Activated CD4-positive, alpha-beta T cell treated with anti-CD3 and anti-CD28 coated beads, Interleukin-2, amount 10 ng/mL, durations not matched to agents 7 days and 5 days (primary cell): ENCODE measurements around the gene IPO4. TPM values are rescaled to one million over a fixed set of nuclear protein-coding genes. Genes with fewer than 3 reads are reported as not detected.

Experiments used
- CTCF ChIA-PET: fragments of 350-600 bp; sonication (Branson Sonifier 250); formaldehyde crosslinking; loops from one replicate; lab custom pipeline; 2021; ENCODE audit warnings: antibody characterized with exemption; lab: Charles Lee
- POLR2A ChIA-PET: fragments of 350-600 bp; sonication (Branson Sonifier 250); formaldehyde crosslinking; loops from one replicate; lab custom pipeline; 2021; ENCODE audit warnings: antibody characterized with exemption; lab: Charles Lee
- DNase-seq: peaks from one replicate; pipeline ENCODE4 v3.0.0-alpha.2; 2020
- H3K27ac Mint-ChIP-seq: one replicate; pipeline ENCODE4 v1.8.0; 2021; ENCODE audit warnings: mild to moderate bottlenecking, moderate library complexity, mixed read lengths
- H3K27me3 Mint-ChIP-seq: one replicate; pipeline ENCODE4 v1.8.0; 2021; ENCODE audit warnings: mixed read lengths
- H3K36me3 Mint-ChIP-seq: one replicate; pipeline ENCODE4 v1.8.0; 2021; ENCODE audit warnings: low read depth, mixed read lengths
- H3K4me1 Mint-ChIP-seq: one replicate; pipeline ENCODE4 v1.8.0; 2021; ENCODE audit warnings: mixed read lengths
- H3K4me3 Mint-ChIP-seq: one replicate; pipeline ENCODE4 v1.8.0; 2021; ENCODE audit warnings: mild to moderate bottlenecking, moderate library complexity, mixed read lengths
- H3K9me3 Mint-ChIP-seq: one replicate; pipeline ENCODE4 v1.8.0; 2021; ENCODE audit warnings: mixed read lengths
- total RNA-seq, 2 experiments: library from RNA; stranded (reverse); gene quantifications; one replicate each; pipeline ENCODE4 v1.2.3, GENCODE V29; 2021

Gene IPO4
- total RNA-seq, 2 experiments from 2014 or later: 45.3 to 48.7 TPM

GRCh38 chr14:24149302-24149969 lies 39.2 kb downstream of the IPO4 start:
- Mint-ChIP-seq H3K4me1 (peaks cover 50% of the 10 kb centered on the region), H3K9me3 (no peaks in the 10 kb centered on the region), H3K27me3 (no peaks in the 10 kb centered on the region), H3K36me3 (peaks cover 67% of the 10 kb centered on the region), H3K4me3 (peak overlapping the region; percentile 100), H3K27ac (no peak overlapping the region)
- ChIA-PET POLR2A (no interaction called here), CTCF (interaction anchor here (0.5 to 4.6 kb wide), 4 partner anchors 11 to 40 kb away, joined by 3 to 69 read pairs (median 34); partner anchors contain the start of gene IRF9)
- DNase-seq: no peak

DNA sequence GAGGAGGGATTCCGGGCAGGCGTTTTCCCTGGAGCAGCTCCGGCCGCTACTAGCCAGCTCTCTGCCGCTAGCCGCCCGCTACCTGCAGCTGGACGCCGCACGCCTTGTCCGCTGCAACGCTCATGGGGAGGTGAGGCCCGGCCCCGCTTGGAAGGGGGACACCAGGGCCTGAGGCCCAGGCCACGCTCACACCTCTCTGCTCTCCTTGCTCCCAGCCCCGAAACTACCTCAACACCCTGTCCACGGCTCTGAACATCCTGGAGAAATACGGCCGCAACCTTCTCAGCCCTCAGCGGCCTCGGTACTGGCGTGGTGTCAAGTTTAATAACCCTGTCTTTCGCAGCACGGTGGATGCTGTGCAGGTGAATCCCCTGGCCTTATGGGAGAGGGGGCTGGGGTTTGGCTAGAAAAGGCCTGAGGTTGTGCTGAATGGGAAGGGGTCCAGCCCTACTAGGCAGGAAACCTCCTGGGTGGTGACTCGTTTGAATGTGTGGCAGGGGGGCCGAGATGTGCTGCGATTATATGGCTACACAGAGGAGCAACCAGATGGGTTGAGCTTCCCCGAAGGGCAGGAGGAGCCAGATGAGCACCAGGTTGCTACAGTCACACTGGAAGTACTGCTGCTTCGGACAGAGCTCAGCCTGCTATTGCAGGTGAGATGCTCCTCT lies 40.7 kb downstream of the IPO4 start:
- CTCF ChIA-PET: interaction anchor here (0.6 to 4.6 kb wide), 7 partner anchors 10 to 1119 kb away, joined by 3 to 69 read pairs (median 7); partner anchors contain the start of genes IRF9, KHNYN and PSME1
- peak overlapping the region; percentile 85 for H3K27ac Mint-ChIP-seq
- no peak for DNase-seq
- no peaks in the 10 kb centered on the region for H3K27me3 Mint-ChIP-seq
- peak overlapping the region; percentile 100 for H3K4me3 Mint-ChIP-seq
- POLR2A ChIA-PET: interaction anchor here (0.7 to 3.6 kb wide), 2 partner anchors 13 to 33 kb away, joined by 3 to 25 read pairs; partner anchors contain the start of genes DCAF11, IRF9 and NRL
- H3K4me1 Mint-ChIP-seq: peaks cover 65% of the 10 kb centered on the region
- H3K36me3 Mint-ChIP-seq: peaks cover 79% of the 10 kb centered on the region
- H3K9me3 Mint-ChIP-seq: no peaks in the 10 kb centered on the region

- ChIA-PET CTCF (interaction anchor here (0.7 to 4.6 kb wide), 8 partner anchors 10 to 284 kb away, joined by 3 to 69 read pairs (median 6); partner anchors contain the start of genes IRF9, KHNYN, MDP1 and PSME1), POLR2A (interaction anchor here (1.2 to 3.6 kb wide), 5 partner anchors 10 to 99 kb away, joined by 3 to 25 read pairs (median 7); partner anchors contain the start of genes DCAF11, IRF9, NRL and PSME1)
- no peaks in the 10 kb centered on the region for H3K27me3 Mint-ChIP-seq
- H3K9me3 Mint-ChIP-seq: no peaks in the 10 kb centered on the region
- H3K4me3 Mint-ChIP-seq: peak within 1 kb of the TSS; percentile 100
- peaks cover 78% of the 10 kb centered on the region for H3K36me3 Mint-ChIP-seq
- peak; percentile 100 for DNase-seq
- H3K4me1 Mint-ChIP-seq: peaks cover 68% of the 10 kb centered on the region
- peak within 1 kb of the TSS; percentile 99 for H3K27ac Mint-ChIP-seq
These were observed 41.4 kb downstream of the IPO4 start, which contains the start of gene RNF31 for GRCh38 chr14:24146978-24147760. Gene RNF31 (plus strand): TSS chr14:24147498. CDS start chr14:24147699, 201 bp downstream.

DNA sequence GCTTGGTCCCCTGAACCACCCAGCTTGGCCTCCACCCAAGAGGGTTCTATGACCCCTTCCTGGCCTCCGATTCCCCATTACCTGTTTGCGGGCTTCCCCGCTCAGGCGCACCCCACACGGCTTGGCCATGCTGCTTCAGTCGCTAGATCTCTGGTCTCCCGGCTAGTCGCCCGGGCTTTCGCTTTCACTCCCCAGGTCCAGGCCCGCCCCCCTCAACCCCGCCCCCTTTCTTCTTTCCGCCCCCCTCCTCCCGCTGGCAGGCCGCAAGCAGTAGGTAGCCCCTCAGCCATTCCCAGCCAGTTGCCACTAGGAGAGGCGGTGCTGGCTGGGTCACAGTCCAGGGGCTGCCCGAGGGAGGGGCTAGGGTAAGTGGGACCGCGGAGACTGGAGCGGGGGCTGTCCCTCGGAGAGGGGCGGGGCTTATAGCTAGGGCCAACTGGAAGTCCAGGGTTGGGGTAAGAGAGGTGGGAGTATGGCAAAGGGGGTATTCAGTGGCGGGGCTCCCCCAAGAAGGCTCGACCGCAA lies 42.1 kb downstream of the IPO4 start, which contains the start of gene PSME2:
Gene PSME2, minus strand, starts transcription at position 158 of the 525 bp plus-strand sequence. Its CDS starts 29 bp downstream, at position 129.
- ChIA-PET CTCF (interaction anchor here (0.6 to 4.6 kb wide), 11 partner anchors 9 to 284 kb away, joined by 3 to 69 read pairs (median 4); partner anchors contain the start of genes IRF9, KHNYN and PSME1), POLR2A (interaction anchor here (1.2 to 3.6 kb wide), 5 partner anchors 9 to 100 kb away, joined by 3 to 25 read pairs (median 7); partner anchors contain the start of genes DCAF11, IRF9, NRL and PSME1)
- H3K27ac Mint-ChIP-seq: peak within 1 kb of the TSS; percentile 99
- H3K9me3 Mint-ChIP-seq: no peaks in the 10 kb centered on the region
- H3K36me3 Mint-ChIP-seq: peaks cover 78% of the 10 kb centered on the region
- H3K4me3 Mint-ChIP-seq: peak within 1 kb of the TSS; percentile 100
- no peaks in the 10 kb centered on the region for H3K27me3 Mint-ChIP-seq
- DNase-seq: peak; percentile 93
- peaks cover 71% of the 10 kb centered on the region for H3K4me1 Mint-ChIP-seq

DNA sequence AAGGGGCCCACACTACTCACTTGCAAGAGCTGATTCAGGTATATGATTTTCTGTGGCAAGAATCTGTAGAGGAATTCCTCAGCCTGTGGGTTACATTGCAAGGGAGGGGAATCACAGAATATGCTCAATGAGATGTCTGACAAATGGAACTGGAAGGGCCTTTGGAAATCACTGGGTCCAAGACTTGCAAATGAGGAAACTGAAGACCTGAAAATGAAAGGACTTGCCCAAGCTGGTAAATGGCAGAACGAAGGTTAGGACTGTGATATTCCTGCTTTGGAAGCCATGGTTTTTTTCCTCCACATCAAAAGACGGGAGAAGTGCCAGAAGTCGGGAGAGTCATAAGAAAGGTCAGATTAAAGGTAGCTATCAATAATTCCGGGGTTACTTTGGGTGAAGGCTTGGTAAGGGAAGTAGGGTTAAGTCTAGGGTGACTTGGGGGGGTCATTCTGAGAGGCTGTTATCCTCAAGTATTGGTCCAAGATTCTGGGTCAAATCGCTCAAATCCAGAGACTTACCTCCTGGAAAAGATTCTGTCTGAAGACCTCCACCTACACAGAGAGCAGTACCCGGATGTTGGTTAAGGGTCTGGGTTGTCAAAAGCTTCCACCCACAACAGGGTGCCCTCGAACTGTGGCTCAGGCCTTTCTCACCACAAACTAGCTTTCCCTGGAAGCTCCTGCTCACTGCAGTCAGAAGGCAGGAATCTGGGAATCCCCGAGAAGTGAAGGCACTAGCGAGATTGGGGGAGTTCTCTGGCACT lies 42.7 kb downstream of the IPO4 start:
- CTCF ChIA-PET: interaction anchor here (0.6 to 4.6 kb wide), 7 partner anchors 10 to 285 kb away, joined by 3 to 69 read pairs (median 3); partner anchors contain the start of genes IRF9, KHNYN and PSME1
- H3K9me3 Mint-ChIP-seq: no peaks in the 10 kb centered on the region
- H3K4me3 Mint-ChIP-seq: peak overlapping the region; percentile 100

GRCh38 chr14:24145219-24145618 lies 43.4 kb downstream of the IPO4 start:
- Mint-ChIP-seq H3K9me3 (no peaks in the 10 kb centered on the region), H3K4me3 (peak overlapping the region; percentile 100), H3K27me3 (no peaks in the 10 kb centered on the region), H3K27ac (peak overlapping the region; percentile 99), H3K4me1 (peaks cover 63% of the 10 kb centered on the region), H3K36me3 (peaks cover 72% of the 10 kb centered on the region)
- DNase-seq: no peak
- CTCF ChIA-PET: interaction anchor here (1.0 to 4.6 kb wide), 4 partner anchors 9 to 27 kb away, joined by 3 to 69 read pairs (median 4); partner anchors contain the start of genes IRF9 and PSME1
- POLR2A ChIA-PET: interaction anchor here (3.6 kb wide), 1 partner anchor 15 kb away, joined by 25 read pairs; the partner anchor contains the start of gene IRF9

More for the DNA sequence above, 42.7 kb downstream of the IPO4 start:
- Mint-ChIP-seq H3K27me3 (no peaks in the 10 kb centered on the region), H3K4me1 (peaks cover 67% of the 10 kb centered on the region), H3K27ac (peak overlapping the region; percentile 99), H3K36me3 (peaks cover 73% of the 10 kb centered on the region)
- POLR2A ChIA-PET: interaction anchor here (1.2 to 3.6 kb wide), 4 partner anchors 8 to 101 kb away, joined by 3 to 25 read pairs (median 6); partner anchors contain the start of genes IRF9 and PSME1
- DNase-seq: peak; percentile 26

GRCh38 chr14:24144451-24144850 lies 44.2 kb downstream of the IPO4 start:
- no peaks in the 10 kb centered on the region for H3K9me3 Mint-ChIP-seq
- ChIA-PET CTCF (interaction anchor here (2.3 kb wide), 1 partner anchor 17 kb away, joined by 14 read pairs; the partner anchor contains the start of gene IRF9), POLR2A (no interaction called here)
- DNase-seq: no peak
- H3K27me3 Mint-ChIP-seq: no peaks in the 10 kb centered on the region
- H3K36me3 Mint-ChIP-seq: peaks cover 72% of the 10 kb centered on the region
- H3K4me1 Mint-ChIP-seq: peaks cover 62% of the 10 kb centered on the region
- peak overlapping the region; percentile 100 for H3K4me3 Mint-ChIP-seq
- peak overlapping the region; percentile 56 for H3K27ac Mint-ChIP-seq

- DNase-seq: no peak
- Mint-ChIP-seq H3K4me3 (no peak overlapping the region), H3K4me1 (peaks cover 62% of the 10 kb centered on the region), H3K36me3 (peaks cover 73% of the 10 kb centered on the region), H3K27ac (peak overlapping the region; percentile 74), H3K9me3 (no peaks in the 10 kb centered on the region), H3K27me3 (no peaks in the 10 kb centered on the region)
- ChIA-PET CTCF (interaction anchor here (1.3 to 2.3 kb wide), 2 partner anchors 18 to 164 kb away, joined by 4 to 14 read pairs; partner anchors contain the start of genes CIDEB and IRF9), POLR2A (no interaction called here)
These were observed 45.1 kb downstream of the IPO4 start for GRCh38 chr14:24143511-24143910.

DNA sequence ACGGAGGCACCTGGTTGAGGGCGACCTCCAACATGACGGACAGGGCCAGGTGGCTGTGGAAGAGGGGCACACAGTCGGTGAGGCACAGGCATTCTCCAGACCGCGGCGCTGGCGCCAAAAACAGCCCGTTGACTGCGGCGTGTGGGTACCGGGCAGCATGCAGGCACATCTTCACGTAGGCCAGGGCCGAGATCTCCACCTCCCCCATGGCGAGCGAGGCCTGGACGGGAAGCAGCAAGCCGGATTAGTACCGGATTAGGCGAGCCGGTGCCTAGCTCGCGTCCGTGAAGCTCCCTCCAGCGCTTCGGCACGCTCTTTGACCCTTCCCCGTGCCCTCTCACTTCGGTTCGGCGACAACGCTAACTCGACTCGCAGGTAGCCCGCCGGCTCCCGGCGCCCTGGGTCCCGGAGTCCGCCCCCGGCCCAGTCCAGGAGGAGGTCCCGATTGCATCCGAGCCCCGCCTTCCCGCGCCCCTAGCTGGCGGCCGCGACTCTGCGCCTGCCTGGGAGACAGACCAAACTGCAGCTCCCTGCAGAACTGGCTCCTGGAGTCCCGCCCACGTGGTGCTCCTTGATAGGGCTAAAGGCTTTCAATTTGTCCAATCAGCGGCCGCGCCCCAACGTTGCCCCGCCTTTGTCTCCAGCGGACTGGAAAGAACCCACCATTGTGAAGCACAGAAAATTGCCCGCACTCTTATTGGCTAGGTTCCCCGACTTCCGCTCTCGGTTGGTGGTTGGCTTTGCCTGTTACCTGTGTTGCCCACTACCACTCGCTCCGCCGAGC lies 47.3 kb downstream of the IPO4 start, which contains the start of gene EMC9:
Gene EMC9, minus strand, starts transcription at position 495 of the 784 bp plus-strand sequence. Its CDS starts 287 bp downstream, at position 208.
- DNase-seq: peak; percentile 100
- POLR2A ChIA-PET: interaction anchor here (0.6 to 1.5 kb wide), 6 partner anchors 20 to 123 kb away, joined by 3 to 6 read pairs (median 5); partner anchors contain the start of genes IPO4 and IRF9
- H3K9me3 Mint-ChIP-seq: no peaks in the 10 kb centered on the region
- H3K27me3 Mint-ChIP-seq: no peaks in the 10 kb centered on the region
- peaks cover 82% of the 10 kb centered on the region for H3K36me3 Mint-ChIP-seq
- CTCF ChIA-PET: interaction anchor here (0.6 to 7.6 kb wide), 11 partner anchors 9 to 290 kb away, joined by 3 to 62 read pairs (median 4); partner anchors contain the start of genes DCAF11, IRF9, MDP1 and NRL
- H3K4me3 Mint-ChIP-seq: peak within 1 kb of the TSS; percentile 98
- peak within 1 kb of the TSS; percentile 89 for H3K27ac Mint-ChIP-seq
- H3K4me1 Mint-ChIP-seq: peaks cover 72% of the 10 kb centered on the region
